IPS-15b (cell line): ENCODE measurements around the gene CEP250.

Experiments used
- H3K27me3 ChIP-seq: one replicate; pipeline ENCODE4 v1.6.1; 2013; ENCODE audit warnings: low read length; ENCODE audit not compliant: control insufficient read depth, insufficient read depth
- H3K36me3 ChIP-seq: one replicate; pipeline ENCODE4 v1.6.1; 2013; ENCODE audit warnings: low read length; ENCODE audit not compliant: control insufficient read depth, insufficient read depth
- H3K4me1 ChIP-seq: one replicate; pipeline ENCODE4 v1.6.1; 2013; ENCODE audit warnings: mild to moderate bottlenecking, low read length; ENCODE audit not compliant: control insufficient read depth, insufficient read depth
- H3K4me3 ChIP-seq: one replicate; pipeline ENCODE4 v1.5.1; 2013; ENCODE audit warnings: low read depth, low read length
- H3K9ac ChIP-seq: one replicate; pipeline ENCODE4 v1.6.1; 2013; ENCODE audit warnings: low read depth, mild to moderate bottlenecking, low read length
- H3K9me3 ChIP-seq: one replicate; pipeline ENCODE4 v1.6.1; 2013; ENCODE audit warnings: mild to moderate bottlenecking, low read length; ENCODE audit not compliant: control insufficient read depth, insufficient read depth

CEP250 gene

GRCh38 chr20:35560105-35560511 lies 104.7 kb downstream of the CEP250 start:
- no peaks in the 10 kb centered on the region for H3K27me3 ChIP-seq
- no peaks in the 10 kb centered on the region for H3K9me3 ChIP-seq
- peaks cover 4% of the 10 kb centered on the region for H3K4me1 ChIP-seq
- no peak overlapping the region for H3K9ac ChIP-seq
- H3K4me3 ChIP-seq = no peak overlapping the region
- H3K36me3 ChIP-seq = peaks cover 24% of the 10 kb centered on the region

GRCh38 chr20:35560541-35560940 lies 105.1 kb downstream of the CEP250 start:
- no peak overlapping the region for H3K9ac ChIP-seq
- H3K27me3 ChIP-seq = no peaks in the 10 kb centered on the region
- H3K4me1 ChIP-seq = peaks cover 4% of the 10 kb centered on the region
- H3K4me3 ChIP-seq = no peak overlapping the region
- peaks cover 20% of the 10 kb centered on the region for H3K36me3 ChIP-seq
- no peaks in the 10 kb centered on the region for H3K9me3 ChIP-seq

- Histone ChIP-seq H3K36me3 (peaks cover 15% of the 10 kb centered on the region), H3K9ac (no peak overlapping the region), H3K4me1 (peaks cover 4% of the 10 kb centered on the region), H3K9me3 (no peaks in the 10 kb centered on the region), H3K4me3 (no peak overlapping the region), H3K27me3 (no peaks in the 10 kb centered on the region)
These were observed 105.9 kb downstream of the CEP250 start for GRCh38 chr20:35561268-35561667.

- no peak overlapping the region for H3K4me3 ChIP-seq
- H3K4me1 ChIP-seq = peaks cover 4% of the 10 kb centered on the region
- H3K9ac ChIP-seq = no peak overlapping the region
- H3K27me3 ChIP-seq = no peaks in the 10 kb centered on the region
- peaks cover 11% of the 10 kb centered on the region for H3K36me3 ChIP-seq
- no peaks in the 10 kb centered on the region for H3K9me3 ChIP-seq
These were observed 106.3 kb downstream of the CEP250 start for GRCh38 chr20:35561671-35562070.

- Histone ChIP-seq H3K27me3 (no peaks in the 10 kb centered on the region), H3K36me3 (peaks cover 2% of the 10 kb centered on the region)
These were observed 107.2 kb downstream of the CEP250 start for GRCh38 chr20:35562541-35563110.

GRCh38 chr20:35563834-35564233 lies 108.4 kb downstream of the CEP250 start:
- Histone ChIP-seq H3K4me3 (no peak overlapping the region), H3K9me3 (no peaks in the 10 kb centered on the region), H3K4me1 (peaks cover 4% of the 10 kb centered on the region), H3K36me3 (no peaks in the 10 kb centered on the region), H3K9ac (no peak overlapping the region), H3K27me3 (no peaks in the 10 kb centered on the region)

More at GRCh38 chr20:35562541-35563110, 107.2 kb downstream of the CEP250 start:
- Histone ChIP-seq H3K9ac (no peak overlapping the region), H3K4me3 (no peak overlapping the region), H3K4me1 (peaks cover 4% of the 10 kb centered on the region), H3K9me3 (no peaks in the 10 kb centered on the region)

GRCh38 chr20:35564905-35565304 lies 109.5 kb downstream of the CEP250 start:
- H3K27me3 ChIP-seq = no peaks in the 10 kb centered on the region
- no peaks in the 10 kb centered on the region for H3K9me3 ChIP-seq
- no peak overlapping the region for H3K4me3 ChIP-seq
- H3K4me1 ChIP-seq = peaks cover 4% of the 10 kb centered on the region
- no peak overlapping the region for H3K9ac ChIP-seq
- H3K36me3 ChIP-seq = no peaks in the 10 kb centered on the region

- no peaks in the 10 kb centered on the region for H3K36me3 ChIP-seq
These were observed 113.2 kb downstream of the CEP250 start for GRCh38 chr20:35568645-35569044.

More at GRCh38 chr20:35568645-35569044, 113.2 kb downstream of the CEP250 start:
- Histone ChIP-seq H3K9ac (no peak overlapping the region), H3K4me1 (no peaks in the 10 kb centered on the region), H3K9me3 (no peaks in the 10 kb centered on the region), H3K4me3 (no peak overlapping the region), H3K27me3 (no peaks in the 10 kb centered on the region)
